Stimulated activated CD4-positive, alpha-beta T cell treated with anti-CD3 and anti-CD28 coated beads, Interleukin-1b, Interleukin-23, amount 100 ng/mL, for 48 hours (primary cell): Measurements from ENCODE around the gene SND1.

Experiments
- DNase-seq: peaks from one replicate; pipeline ENCODE4 v3.0.0-alpha.2; 2020

The SND1 gene

DNA sequence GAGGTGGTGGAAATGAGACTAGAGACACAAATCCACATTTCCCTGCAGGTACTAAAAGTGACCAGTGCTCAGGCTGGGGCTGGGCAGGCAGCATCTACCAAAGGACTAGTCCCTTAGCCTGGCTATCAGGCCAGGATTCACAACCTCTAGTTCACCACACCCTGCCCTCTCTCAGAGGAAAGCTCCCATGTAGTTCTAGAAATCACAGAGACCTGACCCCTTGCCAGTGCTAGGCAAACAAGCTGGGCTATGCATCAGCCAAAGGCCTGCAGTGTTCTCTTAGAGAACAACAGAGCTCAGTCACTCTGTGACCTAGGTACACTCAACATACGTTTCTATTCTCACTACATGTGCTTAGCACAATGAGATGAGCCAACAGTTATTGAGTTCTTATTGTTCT lies 405.9 kb downstream of the SND1 start:
- DNase-seq: no peak

DNA sequence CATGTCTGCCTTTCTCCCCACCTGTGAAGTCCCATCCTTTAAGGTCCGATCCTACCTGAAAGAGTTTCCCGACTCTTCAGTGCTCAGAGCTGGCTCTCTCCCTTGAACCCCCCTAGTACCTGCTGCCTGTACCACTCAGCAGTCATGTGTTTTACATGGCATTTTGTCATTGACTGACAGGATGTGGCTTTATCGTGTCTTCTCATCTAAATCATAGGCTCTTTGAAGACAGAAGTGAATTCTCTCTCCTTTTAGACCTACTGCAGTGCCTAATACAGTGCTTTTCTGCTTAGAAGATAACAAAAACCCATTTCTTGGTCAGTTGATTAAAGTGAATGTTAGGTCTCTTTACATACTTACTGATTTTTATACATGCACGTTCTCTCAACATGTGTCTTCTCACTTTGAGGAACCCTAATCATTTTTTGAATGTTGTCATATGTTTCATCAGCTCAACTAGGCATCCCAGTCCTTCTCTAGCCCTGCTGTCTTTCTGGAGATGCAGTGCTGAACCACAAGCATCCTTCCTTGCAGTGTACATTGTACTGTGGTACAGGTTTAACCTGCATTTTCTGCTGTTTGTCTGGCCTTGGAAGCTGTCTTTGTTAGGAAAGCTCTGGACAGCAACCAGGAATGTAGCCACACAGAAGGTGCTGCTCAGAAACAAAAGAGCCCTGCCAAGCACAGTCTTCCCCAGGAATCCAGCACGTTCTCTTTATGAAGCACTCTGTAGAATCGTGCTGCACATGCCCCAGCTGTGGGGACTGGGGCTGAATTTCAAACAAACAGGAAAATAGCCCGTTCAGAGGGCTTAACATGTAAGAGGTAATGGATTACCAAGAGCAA lies 407.4 kb downstream of the SND1 start:
- DNase-seq: no peak

DNA sequence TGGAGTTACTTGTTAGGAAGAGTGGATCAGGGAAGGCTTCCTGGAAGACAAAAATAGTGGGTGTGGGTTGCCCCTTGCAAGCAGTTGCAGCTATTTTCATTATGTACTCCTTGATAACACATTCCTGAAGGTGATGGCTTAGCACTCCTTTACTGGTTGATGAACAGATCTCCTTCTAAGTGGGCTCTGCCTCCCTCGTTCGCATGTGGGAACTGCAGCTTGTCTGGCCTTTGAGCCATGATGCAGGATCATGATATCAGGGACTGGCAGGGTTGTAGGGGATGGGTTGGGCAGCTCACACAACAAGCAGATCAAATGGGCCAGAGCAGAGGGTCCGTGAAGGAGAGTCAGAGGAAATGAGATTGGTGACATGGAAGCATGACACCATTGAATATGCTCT lies 408.0 kb downstream of the SND1 start:
- no peak for DNase-seq

- no peak for DNase-seq
These were observed 411.1 kb downstream of the SND1 start for GRCh38 chr7:128063088-128063487.

DNA sequence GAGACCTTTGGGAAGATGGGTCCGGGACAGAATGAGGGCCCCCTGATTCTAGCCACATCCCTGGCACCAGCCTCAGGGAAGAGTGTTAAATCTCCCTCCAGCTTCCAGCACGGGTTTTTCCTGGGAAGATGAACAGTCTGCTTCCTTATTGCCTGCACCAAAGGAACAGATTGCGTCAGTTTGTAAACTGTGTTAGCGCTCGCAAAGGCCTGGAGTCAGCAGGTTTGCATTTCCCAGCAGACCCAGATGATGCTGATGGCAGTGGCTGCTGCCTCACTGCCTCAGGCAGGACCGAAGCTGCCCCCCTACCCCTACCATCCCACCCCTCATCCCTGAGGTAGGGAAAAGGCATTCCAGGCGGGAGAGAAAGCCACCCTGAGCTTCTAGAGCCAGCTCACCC lies 413.9 kb downstream of the SND1 start:
- DNase-seq: no peak

GRCh38 chr7:128066395-128066794 lies 414.4 kb downstream of the SND1 start:
- DNase-seq: no peak

DNA sequence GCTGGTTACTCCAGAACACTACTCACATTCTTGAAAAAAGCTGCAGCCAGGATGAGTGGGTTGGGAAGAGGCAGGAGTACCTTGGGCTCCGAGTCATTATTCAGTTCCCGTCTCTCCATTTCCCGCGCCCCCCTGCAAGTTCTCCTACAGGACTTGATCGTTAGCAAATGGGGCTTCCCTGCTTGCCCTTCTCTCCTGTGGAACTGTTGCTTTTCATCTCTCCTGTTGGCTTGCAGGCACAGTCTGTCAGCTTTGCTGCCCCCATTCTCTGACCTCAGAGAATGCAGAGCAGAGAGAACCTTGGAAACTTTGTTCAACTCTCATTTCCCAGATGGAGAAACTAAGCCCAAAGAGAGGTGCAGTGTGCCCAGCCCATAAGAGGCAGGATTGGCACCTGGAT lies 414.9 kb downstream of the SND1 start:
- no peak for DNase-seq

DNA sequence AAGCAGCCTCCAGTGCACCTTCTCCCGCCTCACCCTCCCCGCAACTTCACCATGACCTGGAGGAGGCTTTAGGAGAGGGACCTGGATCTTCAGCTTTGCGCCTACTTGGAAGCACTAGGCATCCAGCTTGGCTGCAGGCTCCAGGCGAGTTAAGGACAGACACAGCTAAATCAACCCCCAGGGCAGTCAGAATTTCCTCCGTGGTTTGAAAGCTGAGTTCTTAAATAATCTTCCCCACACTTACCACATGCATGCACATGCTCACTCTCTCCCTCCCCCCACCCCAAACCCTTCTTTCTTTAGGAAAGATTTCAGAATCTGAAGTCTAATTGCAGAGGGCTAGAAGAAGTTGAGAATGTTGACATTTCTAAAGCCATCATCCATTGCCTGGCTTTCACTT lies 416.0 kb downstream of the SND1 start:
- no peak for DNase-seq

- no peak for DNase-seq
These were observed 416.8 kb downstream of the SND1 start for GRCh38 chr7:128068785-128069184.

- DNase-seq: no peak
These were observed 417.7 kb downstream of the SND1 start for GRCh38 chr7:128069373-128070364.

DNA sequence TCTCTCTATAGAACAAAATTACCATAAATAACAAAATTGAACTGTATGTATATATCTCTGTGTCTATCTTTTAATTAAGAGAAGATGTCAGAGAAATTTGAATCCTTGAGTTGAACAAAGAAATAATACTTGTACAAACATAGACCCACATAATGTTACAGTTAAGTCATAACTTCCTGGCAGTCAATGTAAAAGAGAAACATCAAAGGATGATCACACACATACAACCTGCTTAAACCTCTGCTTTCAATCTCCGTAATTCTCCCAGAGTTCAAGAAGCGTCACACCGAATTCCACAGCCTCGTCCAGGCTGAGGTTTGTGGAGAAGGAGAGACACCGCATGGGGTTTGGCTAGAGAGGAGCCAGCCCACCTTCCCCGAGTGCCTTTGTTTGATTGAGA lies 419.4 kb downstream of the SND1 start:
- no peak for DNase-seq

DNA sequence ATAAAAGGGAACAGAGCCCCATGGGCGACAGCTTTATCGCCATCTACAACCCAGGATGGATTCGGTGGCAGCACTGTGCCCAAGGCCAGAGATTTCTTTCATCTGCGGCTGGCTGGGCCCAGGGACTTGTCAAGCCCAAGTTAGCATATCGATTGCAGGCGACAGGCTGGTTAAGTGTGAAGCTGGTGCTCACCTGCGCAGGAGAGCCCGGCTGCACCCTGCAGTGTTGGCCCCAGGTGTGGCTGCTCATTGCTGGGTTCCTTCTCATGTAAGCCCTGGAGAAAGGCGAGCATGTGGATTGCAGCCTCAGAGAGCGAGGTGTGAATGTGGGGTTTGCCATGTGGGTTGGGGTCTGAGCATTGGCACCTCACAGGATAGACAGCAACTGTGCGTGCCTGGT lies 419.8 kb downstream of the SND1 start:
- no peak for DNase-seq

DNA sequence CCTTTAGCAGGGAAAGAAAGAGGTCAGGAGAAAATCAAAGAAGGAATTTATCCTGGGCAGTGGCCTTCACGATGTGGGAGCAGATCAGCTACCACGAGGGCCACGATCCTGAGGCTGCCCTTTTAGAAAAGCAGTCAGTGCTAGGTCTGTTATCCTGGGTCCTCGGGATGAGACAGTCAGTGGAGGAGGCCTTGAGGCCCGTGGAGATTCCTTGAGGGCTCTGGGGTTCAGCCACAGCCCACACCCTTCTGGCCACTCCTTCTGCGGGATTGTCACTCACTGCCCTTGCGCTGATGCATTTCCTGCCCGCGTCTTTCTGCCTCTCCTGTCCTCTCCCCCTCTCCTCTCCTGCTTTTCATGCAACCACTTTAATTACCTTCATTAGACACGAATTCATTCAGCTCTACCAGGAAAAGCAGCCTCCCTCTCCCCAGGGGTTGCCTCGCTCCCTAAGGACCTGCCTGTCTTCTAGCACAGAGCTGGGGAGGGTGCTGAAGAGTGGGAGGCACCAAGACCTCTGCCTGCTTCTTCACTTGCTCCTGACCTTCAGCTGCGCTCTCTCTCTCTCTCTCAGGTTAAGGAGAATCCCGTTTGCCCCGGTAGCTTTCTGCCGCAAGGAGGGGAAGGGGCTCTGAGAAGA lies 421.8 kb downstream of the SND1 start:
- no peak for DNase-seq

DNA sequence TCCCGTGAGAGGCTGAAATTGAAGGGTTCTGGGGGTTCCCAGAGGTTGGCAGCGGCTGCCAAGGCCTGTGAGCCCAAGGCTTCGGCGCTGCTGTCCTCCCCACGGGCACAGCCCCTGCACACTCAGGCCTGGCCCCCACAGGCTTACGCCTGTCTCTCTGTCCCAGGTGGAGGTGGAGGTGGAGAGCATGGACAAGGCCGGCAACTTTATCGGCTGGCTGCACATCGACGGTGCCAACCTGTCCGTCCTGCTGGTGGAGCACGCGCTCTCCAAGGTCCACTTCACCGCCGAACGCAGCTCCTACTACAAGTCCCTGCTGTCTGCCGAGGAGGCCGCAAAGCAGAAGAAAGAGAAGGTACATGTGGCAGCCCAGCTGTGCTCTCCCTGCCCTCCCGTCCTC lies 422.3 kb downstream of the SND1 start:
- no peak for DNase-seq

DNA sequence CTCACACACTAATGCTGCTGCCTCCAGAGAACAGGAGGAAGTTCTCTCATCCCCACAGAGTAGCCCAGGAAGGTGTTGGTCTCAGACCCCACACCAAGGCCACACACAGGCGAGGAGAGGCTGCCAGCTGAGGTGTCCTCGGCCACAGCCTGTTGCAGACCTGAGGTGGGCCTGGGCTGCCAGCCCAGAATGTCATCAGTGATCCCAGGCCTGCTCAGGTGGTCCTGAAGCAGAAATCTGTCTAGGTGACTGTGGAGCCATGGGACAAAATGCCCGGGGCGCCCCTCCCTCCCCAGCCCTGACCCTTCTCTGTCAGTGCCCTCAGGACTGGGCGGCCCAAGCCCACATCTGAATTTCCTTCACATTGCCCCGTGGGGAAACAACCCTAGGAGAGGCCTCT lies 422.7 kb downstream of the SND1 start:
- DNase-seq: no peak

DNA sequence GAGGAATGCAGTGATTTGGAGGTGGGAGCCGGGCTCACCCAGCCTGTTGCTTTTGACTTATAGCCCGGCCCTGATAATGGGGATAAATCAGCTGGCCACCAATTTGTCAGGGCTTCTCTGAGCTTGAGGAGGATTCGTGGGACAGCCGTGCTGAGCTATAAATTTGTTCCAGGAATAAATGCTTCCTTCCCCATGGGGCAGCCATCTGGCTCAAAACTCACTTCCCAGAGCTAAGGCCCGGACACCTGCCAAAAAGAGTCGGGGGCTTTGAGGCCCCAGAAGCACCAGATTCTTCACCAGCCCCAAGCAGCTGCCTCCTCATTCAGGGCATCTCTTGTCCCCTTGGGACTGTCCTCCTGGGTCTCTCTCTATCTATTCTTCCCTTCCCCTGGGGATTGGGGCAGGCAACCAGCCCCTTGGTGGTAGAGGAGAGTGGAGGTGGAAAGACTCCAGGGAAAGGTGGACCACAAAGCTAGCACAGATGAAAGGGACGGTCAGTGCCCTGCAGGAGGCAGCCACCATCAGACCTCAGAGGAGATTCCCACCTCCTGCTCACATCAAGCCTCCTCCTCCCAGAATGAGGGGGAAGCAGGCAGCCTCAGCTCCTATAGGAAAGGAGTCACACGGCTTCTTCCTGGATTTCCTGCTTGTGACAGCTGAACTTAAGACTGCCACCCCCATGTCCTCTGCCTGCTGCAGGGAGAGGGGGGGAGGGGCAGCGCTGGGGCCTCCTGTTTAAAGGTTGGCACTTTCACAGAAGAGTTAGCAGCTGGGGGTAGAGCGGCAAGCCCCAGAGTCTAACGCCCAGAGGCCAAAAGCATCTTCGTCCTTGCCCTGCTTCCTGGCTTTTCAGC lies 423.5 kb downstream of the SND1 start:
- DNase-seq: no peak

GRCh38 chr7:128076196-128076795 lies 424.3 kb downstream of the SND1 start:
- DNase-seq: no peak

GRCh38 chr7:128076796-128077271 lies 424.8 kb downstream of the SND1 start:
- no peak for DNase-seq

DNA sequence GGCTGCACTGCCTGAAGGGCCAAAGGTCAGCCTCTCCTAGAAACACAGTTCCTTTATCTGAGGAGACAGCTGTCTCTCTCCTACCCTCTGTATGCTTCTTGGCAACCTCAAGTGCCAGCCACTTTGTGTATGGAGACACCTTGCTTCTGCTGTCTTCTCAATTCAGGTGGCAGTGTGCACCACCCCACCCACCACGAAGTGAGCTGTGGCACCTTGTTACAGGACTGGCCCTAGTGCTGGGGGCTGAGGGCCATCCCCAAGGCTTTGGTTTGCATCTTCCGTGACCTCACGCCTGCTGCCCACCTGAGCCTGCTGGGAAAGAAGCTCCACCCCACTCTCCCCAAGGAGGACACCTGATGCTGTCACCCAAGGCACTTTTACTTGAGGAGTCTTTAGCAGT lies 426.3 kb downstream of the SND1 start:
- no peak for DNase-seq

- DNase-seq: no peak
These were observed 428.2 kb downstream of the SND1 start for GRCh38 chr7:128080169-128080568.

DNA sequence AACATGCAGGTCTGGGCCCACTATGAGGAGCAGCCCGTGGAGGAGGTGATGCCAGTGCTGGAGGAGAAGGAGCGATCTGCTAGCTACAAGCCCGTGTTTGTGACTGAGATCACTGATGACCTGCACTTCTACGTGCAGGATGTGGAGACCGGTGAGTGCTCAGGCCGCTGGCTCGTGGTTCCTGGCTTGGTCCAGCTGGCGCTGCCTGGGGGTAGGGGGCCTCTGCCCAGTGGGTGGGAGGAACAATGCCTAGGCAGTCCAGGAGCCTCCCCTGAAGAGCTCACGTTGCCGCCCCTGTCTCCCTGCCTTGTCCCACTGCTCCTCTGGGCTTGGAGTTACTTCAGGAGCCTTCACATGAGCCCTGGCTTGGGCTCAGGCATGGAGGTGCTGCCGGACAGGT lies 429.4 kb downstream of the SND1 start:
- no peak for DNase-seq

- no peak for DNase-seq
These were observed 429.8 kb downstream of the SND1 start for GRCh38 chr7:128081808-128082207.
